K562 (cell line): ENCODE data around the gene CLUH. TPM values are rescaled to one million over a fixed set of nuclear protein-coding genes. Genes with fewer than 3 reads are reported as not detected.
A peak's percentile ranks its signal among the peaks of the same experiment; 100 is the strongest.

ENCODE experiments used
- ATAC-seq: fragments of 200-7000 bp; cut with Tn5 transposase; 3 replicates; pipeline ENCODE4 v1.9.1; 2020; ENCODE audit warnings: moderate library complexity
- BruUV-seq: library from RNA; stranded (reverse); fragments of 400-500 nt; replicated peaks from 2 replicates; lab custom pipeline; 2021; lab: Mats Ljungman, UMichigan
- CTCF ChIA-PET: fragments of 300-600 bp; formaldehyde crosslinking; extraction: SDS; loops from one replicate; lab custom pipeline; 2021; ENCODE audit warnings: low intra/inter-chr PET ratio; lab: Yijun Ruan, JAX
- POLR2A ChIA-PET: fragments of 300-600, 350-650 bp; sonication (Branson Sonifier 250); formaldehyde crosslinking; extraction: SDS; loops from one replicate; lab custom pipeline; 2021; ENCODE audit warnings: antibody characterized with exemption, inconsistent platforms; lab: Yijun Ruan, JAX
- DNase-seq, 4 experiments: peaks; one replicate each; pipeline versions ENCODE4 v3.0.0 to v3.0.0-alpha.2; 2011 to 2018; ENCODE audit warnings: low spot score in 3 of 4, mixed read lengths in 3 of 4; ENCODE audit errors: extremely low read depth in 1 of 4
- FAIRE-seq: peaks from 2 replicates; lab custom pipeline; 2011; peaks lifted over from hg19 to GRCh38; lab: Jason Lieb, UNC
- H2AFZ ChIP-seq: 2 replicates; pipeline ENCODE4 v1.6.0; 2011; ENCODE audit warnings: low read depth, low read length, control low read depth, inconsistent platforms
- H3K27ac ChIP-seq: fragments of 200-600 bp; 3 replicates; pipeline ENCODE4 v1.8.0; 2011; ENCODE audit warnings: low read depth, mild to moderate bottlenecking, control low read depth, inconsistent platforms, low read length, moderate library complexity, mixed read lengths; ENCODE audit errors: extremely low read depth
- H3K27me3 ChIP-seq, 2 experiments: fragments of 300-600 bp in 1 of 2; 2 replicates in 1 of 2; 3 replicates in 1 of 2; pipeline versions ENCODE4 v1.6.0 to v1.8.0; 2011; ENCODE audit warnings: inconsistent platforms in 2 of 2, low read length in 2 of 2, mild to moderate bottlenecking in 1 of 2, mixed read lengths in 1 of 2, moderate library complexity in 1 of 2; ENCODE audit not compliant: control insufficient read depth in 2 of 2, insufficient read depth in 2 of 2
- H3K36me3 ChIP-seq: fragments of 300-600 bp; 3 replicates; pipeline ENCODE4 v1.8.0; 2011; ENCODE audit warnings: mild to moderate bottlenecking, low read length, inconsistent platforms; ENCODE audit not compliant: control insufficient read depth, insufficient read depth
- H3K4me1 ChIP-seq, 2 experiments: fragments of 200-600 bp in 1 of 2; replicated peaks in 1 of 2; 2 replicates in 1 of 2; 3 replicates in 1 of 2; pipeline versions ENCODE4 v1.5.1 to v1.8.0; 2011; ENCODE audit warnings: inconsistent platforms in 2 of 2, low read length in 2 of 2, mild to moderate bottlenecking in 1 of 2, mixed read lengths in 1 of 2, moderate library complexity in 1 of 2; ENCODE audit not compliant: control insufficient read depth in 2 of 2, insufficient read depth in 2 of 2
- H3K4me2 ChIP-seq: 2 replicates; pipeline ENCODE4 v1.6.1; 2011; ENCODE audit warnings: low read length, control low read depth, inconsistent platforms, mixed read lengths; ENCODE audit not compliant: insufficient read depth
- H3K4me3 ChIP-seq: fragments of 200-600 bp; sonication (generic), shearing (Covaris generic); 2 replicates; pipeline ENCODE4 v1.5.1; 2016; ENCODE audit warnings: control low read depth, inconsistent platforms
- H3K79me2 ChIP-seq: fragments of 200-600 bp; 3 replicates; pipeline ENCODE4 v1.8.0; 2011; ENCODE audit warnings: low read length, inconsistent platforms; ENCODE audit not compliant: control insufficient read depth, insufficient read depth
- H3K9ac ChIP-seq, 2 experiments: 2 replicates each; pipeline versions ENCODE4 v1.6.0 to v1.6.1; 2011; ENCODE audit warnings: low read depth in 2 of 2, low read length in 2 of 2, control low read depth in 1 of 2, inconsistent platforms in 1 of 2, mild to moderate bottlenecking in 1 of 2, mixed read lengths in 1 of 2; ENCODE audit not compliant: insufficient read depth in 1 of 2
- H3K9me1 ChIP-seq: one replicate; pipeline ENCODE4 v1.6.0; 2011; ENCODE audit warnings: inconsistent platforms, mild to moderate bottlenecking, low read length, moderate library complexity; ENCODE audit not compliant: control insufficient read depth, insufficient read depth
- H3K9me3 ChIP-seq: replicated peaks from 2 replicates; pipeline ENCODE4 v1.5.1; 2011; ENCODE audit warnings: low read depth, low read length, inconsistent platforms; ENCODE audit not compliant: control insufficient read depth, insufficient read depth
- H4K20me1 ChIP-seq: replicated peaks from 2 replicates; pipeline ENCODE4 v1.6.1; 2011; ENCODE audit warnings: low read length, inconsistent platforms, mixed read lengths; ENCODE audit not compliant: control insufficient read depth, insufficient read depth
- E2F3 ChIP-seq: fragments of 250-450 bp; sonication (Bioruptor Pico); IDR thresholded peaks from 2 replicates; pipeline ENCODE4 v1.4.0; 2020; ENCODE audit warnings: mild to moderate bottlenecking
- FOXP1 ChIP-seq: sonication (generic); formaldehyde crosslinking; IDR thresholded peaks from 2 replicates; pipeline ENCODE4 v1.8.0; 2022; ENCODE audit warnings: mild to moderate bottlenecking, missing genetic modification reagents
- ZC3H8 ChIP-seq: fragments of 450-650 bp; IDR thresholded peaks from 2 replicates; pipeline ENCODE4 v1.6.1; 2017
- ZKSCAN3 ChIP-seq: fragments of 250-450 bp; sonication (Bioruptor Pico); IDR thresholded peaks from 2 replicates; pipeline ENCODE4 v1.4.0; 2020
- ZNF398 ChIP-seq: fragments of 250-450 bp; sonication (Bioruptor Pico); IDR thresholded peaks from 2 replicates; pipeline ENCODE4 v1.8.0; 2021; ENCODE audit warnings: moderate library complexity, mild to moderate bottlenecking, inconsistent platforms
- WGBS: fragments of 100-300 bp; shearing (Covaris generic); methylation state at CpG from one replicate; pipeline ENCODE4 v1.1.6; 2016; ENCODE audit warnings: low coverage, mixed read lengths; ENCODE audit not compliant: insufficient coverage; ENCODE audit errors: missing lambda C conversion rate; 5-methylcytosine and 5-hydroxymethylcytosine counted together
- in situ Hi-C: fragments of 300-500 bp; cut with MboI; formaldehyde crosslinking; loops from 4 replicates; pipeline ENCODE4 v1.15.0; 2018; ENCODE audit warnings: inconsistent platforms, mixed read lengths
- intact Hi-C: fragments of 100-400 bp; cut with micrococcal nuclease; formaldehyde crosslinking; loops from 2 replicates; pipeline ENCODE4 v1.14.2; 2022
- microRNA counts: library from miRNA; unstranded; fragments of <30 nt; microRNA quantifications from one replicate; lab custom pipeline; 2016
- microRNA-seq: library from miRNA; unstranded; fragments of <30 nt; microRNA quantifications from one replicate; pipeline ENCODE4, GENCODE V29; 2018; ENCODE audit warnings: borderline microRNAs expressed
- polyA plus RNA-seq, 8 experiments: library from polyadenylated mRNA; depleted of rRNA in 4 of 8; stranded (reverse) in 5 of 8; unstranded in 3 of 8; fragments of >200 nt; fragmentation: Nextera tagmentation in 2 of 8; fragmentation: Illumina TruSeq in 1 of 8; extraction: Ambion mirVana in 2 of 8; extraction: Trizol in 1 of 8; gene quantifications; 2 replicates each; pipeline versions ENCODE4 v1.2.1 to v1.2.3, GENCODE V29; 2011 to 2014; ENCODE audit warnings: inconsistent platforms in 1 of 8, missing spikeins in 1 of 8
- small RNA-seq: library from RNA; depleted of rRNA; stranded (forward); fragments of <200 nt; gene quantifications from one replicate; pipeline ENCODE3, GENCODE V24; 2014
- total RNA-seq, 7 experiments: library from RNA; depleted of rRNA in 6 of 7; stranded (reverse); fragments of >200 nt in 6 of 7; fragmentation: Illumina TruSeq in 2 of 7; extraction: Trizol in 2 of 7; gene quantifications; 2 replicates each; pipeline versions ENCODE4 v1.2.1 to v1.2.3, GENCODE V29; 2011 to 2021; ENCODE audit warnings: low replicate concordance in 1 of 7
- TF ChIP-seq, protein P1 (sequence below): sonication (generic); formaldehyde crosslinking; IDR thresholded peaks from 2 replicates; pipeline ENCODE4 v1.8.0; 2022; ENCODE audit warnings: mild to moderate bottlenecking, missing genetic modification reagents

CLUH gene
- total and polyA plus RNA-seq, 9 of the 15 experiments (the other 6 are each of a cell fraction or from before 2014, with no cell fraction given) = 0.21 to 140 (median 33.2) TPM

- H3K79me2 ChIP-seq = peaks cover 3% of the 10 kb centered on the region; the same call in 1 of the 3 replicates
- TF ChIP-seq, protein P1, sequence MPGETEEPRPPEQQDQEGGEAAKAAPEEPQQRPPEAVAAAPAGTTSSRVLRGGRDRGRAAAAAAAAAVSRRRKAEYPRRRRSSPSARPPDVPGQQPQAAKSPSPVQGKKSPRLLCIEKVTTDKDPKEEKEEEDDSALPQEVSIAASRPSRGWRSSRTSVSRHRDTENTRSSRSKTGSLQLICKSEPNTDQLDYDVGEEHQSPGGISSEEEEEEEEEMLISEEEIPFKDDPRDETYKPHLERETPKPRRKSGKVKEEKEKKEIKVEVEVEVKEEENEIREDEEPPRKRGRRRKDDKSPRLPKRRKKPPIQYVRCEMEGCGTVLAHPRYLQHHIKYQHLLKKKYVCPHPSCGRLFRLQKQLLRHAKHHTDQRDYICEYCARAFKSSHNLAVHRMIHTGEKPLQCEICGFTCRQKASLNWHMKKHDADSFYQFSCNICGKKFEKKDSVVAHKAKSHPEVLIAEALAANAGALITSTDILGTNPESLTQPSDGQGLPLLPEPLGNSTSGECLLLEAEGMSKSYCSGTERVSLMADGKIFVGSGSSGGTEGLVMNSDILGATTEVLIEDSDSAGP (CRISPR knock-in tag) = no peak
- TF ChIP-seq E2F3 (CRISPR knock-in tag) (no peak), ZC3H8 (no peak), ZNF398 (CRISPR knock-in tag) (no peak), FOXP1 (no peak), ZKSCAN3 (no peak)
These were observed 66.6 kb downstream of the CLUH start for GRCh38 chr17:2644971-2645370.

More at GRCh38 chr17:2644971-2645370, 66.6 kb downstream of the CLUH start:
- Histone ChIP-seq H3K27ac (no peak overlapping the region), H3K27me3 (no peaks in the 10 kb centered on the region), H3K4me1 (no peaks in the 10 kb centered on the region), H2AFZ (no peak overlapping the region), H3K4me3 (no peak overlapping the region), H3K4me2 (no peak overlapping the region), H3K9me3 (no peaks in the 10 kb centered on the region), H3K9me1 (no peaks in the 10 kb centered on the region), H4K20me1 (no peaks in the 10 kb centered on the region), H3K9ac (no peak overlapping the region), H3K36me3 (peaks cover 28% of the 10 kb centered on the region; the same call in 2 of the 3 replicates)
- BruUV-seq = no TSS peak
- FAIRE-seq (no peak), ATAC-seq (no peak), DNase-seq (no peak)
- intact Hi-C loops (no loop called here), in situ Hi-C loops (no loop called here)
- POLR2A ChIA-PET = no interaction called here
- WGBS = 81% methylated on average over 6 of the region's 6 CpGs
- CTCF ChIA-PET = no interaction called here

MicroRNAs within 50 kb of the gene (microRNA counts, 767-probe panel; counts per million panel counts)
- microRNA hsa-miR-1253 (lab: Ali Mortazavi, UCI) = 2,789 counts per million, percentile 67 among the panel's probes with 10 or more counts

Small RNA genes lying within 50 kb of the gene (microRNA-seq; reads per million reads assigned to microRNA genes)
- gene MIR1253 = not detected
- gene MIR6776 = not detected

Small RNA genes lying within 50 kb of the gene (small RNA-seq; reads per million reads assigned to genes)
- gene MIR1253 (not detected), gene MIR6776 (not detected), gene RN7SL608P (not detected), gene hsa-mir-1253 (not detected)

Other genes with a start within 250 kb of the CLUH start
- 15.9 and 20.2 TPM in 2 replicates for gene METTL16, start 199.9 kb downstream of the CLUH start, total RNA-seq (2014; rRNA removed)
- 20.6 and 22.0 TPM in 2 replicates for gene METTL16, start 199.9 kb downstream of the CLUH start, total RNA-seq (2014; rRNA removed; fragmentation: Illumina TruSeq; extraction: Trizol)
- 18.3 and 18.5 TPM in 2 replicates for gene METTL16, start 199.9 kb downstream of the CLUH start, total RNA-seq (2015; rRNA removed; fragmentation: Illumina TruSeq; extraction: Trizol)
- gene METTL16, start 199.9 kb downstream of the CLUH start, total RNA-seq (2021) = 26.9 and 30.5 TPM in 2 replicates
- gene METTL16, start 199.9 kb downstream of the CLUH start, polyA plus RNA-seq (2011; rRNA removed) = 17.3 and 19.8 TPM in 2 replicates
- gene METTL16, start 199.9 kb downstream of the CLUH start, polyA plus RNA-seq (2014; fragmentation: Illumina TruSeq; extraction: Trizol) = 18.4 and 20.8 TPM in 2 replicates
- 10 to 100 TPM; 12.1 to 14.1 TPM for gene METTL16, start 199.9 kb downstream of the CLUH start, polyA plus RNA-seq (2014; fragmentation: Nextera tagmentation; extraction: Ambion mirVana)
- 20.1 and 23.3 TPM in 2 replicates for gene METTL16, start 199.9 kb downstream of the CLUH start, polyA plus RNA-seq (2014; rRNA removed)
- 23.8 and 32.6 TPM in 2 replicates for gene PAFAH1B1, start 118.1 kb downstream of the CLUH start, total RNA-seq (2014; rRNA removed)
- gene PAFAH1B1, start 118.1 kb downstream of the CLUH start, total RNA-seq (2014; rRNA removed; fragmentation: Illumina TruSeq; extraction: Trizol) = 54.6 and 66.5 TPM in 2 replicates
- 45.0 and 48.2 TPM in 2 replicates for gene PAFAH1B1, start 118.1 kb downstream of the CLUH start, total RNA-seq (2015; rRNA removed; fragmentation: Illumina TruSeq; extraction: Trizol)
- gene PAFAH1B1, start 118.1 kb downstream of the CLUH start, total RNA-seq (2021) = 66.4 and 72.4 TPM in 2 replicates
- 46.8 and 55.2 TPM in 2 replicates for gene PAFAH1B1, start 118.1 kb downstream of the CLUH start, polyA plus RNA-seq (2011; rRNA removed)
- 40.2 and 48.8 TPM in 2 replicates for gene PAFAH1B1, start 118.1 kb downstream of the CLUH start, polyA plus RNA-seq (2014; fragmentation: Illumina TruSeq; extraction: Trizol)
- gene PAFAH1B1, start 118.1 kb downstream of the CLUH start, polyA plus RNA-seq (2014; fragmentation: Nextera tagmentation; extraction: Ambion mirVana) = 10 to 100 TPM; 32.1 to 37.3 TPM
- 23.3 and 27.3 TPM in 2 replicates for gene PAFAH1B1, start 118.1 kb downstream of the CLUH start, polyA plus RNA-seq (2014; rRNA removed)
- not detected in 2 replicates for gene CCDC92B, start 37.9 kb upstream of the CLUH start, total RNA-seq (2014; rRNA removed)
- gene CCDC92B, start 37.9 kb upstream of the CLUH start, total RNA-seq (2014; rRNA removed; fragmentation: Illumina TruSeq; extraction: Trizol) = not detected in 2 replicates
- not detected in 2 replicates for gene CCDC92B, start 37.9 kb upstream of the CLUH start, total RNA-seq (2015; rRNA removed; fragmentation: Illumina TruSeq; extraction: Trizol)
- gene CCDC92B, start 37.9 kb upstream of the CLUH start, total RNA-seq (2021) = not detected in 2 replicates
- not detected in 2 replicates for gene CCDC92B, start 37.9 kb upstream of the CLUH start, polyA plus RNA-seq (2011; rRNA removed)
- gene CCDC92B, start 37.9 kb upstream of the CLUH start, polyA plus RNA-seq (2014; fragmentation: Illumina TruSeq; extraction: Trizol) = not detected in 2 replicates
- not detected for gene CCDC92B, start 37.9 kb upstream of the CLUH start, polyA plus RNA-seq (2014; fragmentation: Nextera tagmentation; extraction: Ambion mirVana)
- gene CCDC92B, start 37.9 kb upstream of the CLUH start, polyA plus RNA-seq (2014; rRNA removed) = not detected in 2 replicates
- 0.18 and 0.29 TPM in 2 replicates for gene RAP1GAP2, start 84.7 kb upstream of the CLUH start, total RNA-seq (2014; rRNA removed)
- 0.06 and 0.07 TPM in 2 replicates for gene RAP1GAP2, start 84.7 kb upstream of the CLUH start, total RNA-seq (2014; rRNA removed; fragmentation: Illumina TruSeq; extraction: Trizol)
- 0.19 and 0.43 TPM in 2 replicates for gene RAP1GAP2, start 84.7 kb upstream of the CLUH start, total RNA-seq (2015; rRNA removed; fragmentation: Illumina TruSeq; extraction: Trizol)
- 0.49 and 0.60 TPM in 2 replicates for gene RAP1GAP2, start 84.7 kb upstream of the CLUH start, total RNA-seq (2021)
- 0.20 and 0.96 TPM in 2 replicates for gene RAP1GAP2, start 84.7 kb upstream of the CLUH start, polyA plus RNA-seq (2011; rRNA removed)
- gene RAP1GAP2, start 84.7 kb upstream of the CLUH start, polyA plus RNA-seq (2014; fragmentation: Illumina TruSeq; extraction: Trizol) = 0.17 and 0.40 TPM in 2 replicates
- under 1 TPM in 1 of 2 experiments, not detected in 1; 0.01 TPM for gene RAP1GAP2, start 84.7 kb upstream of the CLUH start, polyA plus RNA-seq (2014; fragmentation: Nextera tagmentation; extraction: Ambion mirVana)
- 0.24 and 1.3 TPM in 2 replicates for gene RAP1GAP2, start 84.7 kb upstream of the CLUH start, polyA plus RNA-seq (2014; rRNA removed)